Endothelial cell of hepatic sinusoid (primary cell): ENCODE results near the gene FBXO44.

Experiments used
- in situ Hi-C: cut with HindIII; loops from 2 replicates; pipeline ENCODE4 v1.10.0; 2017; ENCODE audit warnings: low sequenced_read_pairs

FBXO44 gene

GRCh38 chr1:11654939-11655808 is 497 bp downstream of the FBXO44 start:
- in situ Hi-C loops, result no loop called here

- in situ Hi-C loops, result no loop called here
These were observed 3.0 kb downstream of the FBXO44 start for GRCh38 chr1:11657654-11658053.

GRCh38 chr1:11658542-11658941 is 3.9 kb downstream of the FBXO44 start:
- in situ Hi-C loops, result no loop called here

- in situ Hi-C loops, result loop anchor here (5.0 to 10.0 kb wide), 2 partner anchors 58 to 135 kb away; no protein-coding TSS in a partner anchor
These were observed 5.1 kb downstream of the FBXO44 start for GRCh38 chr1:11659748-11660147.

- in situ Hi-C loops, result loop anchor here (5.0 to 10.0 kb wide), 2 partner anchors 56 to 134 kb away; no protein-coding TSS in a partner anchor
These were observed 6.4 kb downstream of the FBXO44 start for GRCh38 chr1:11661103-11661502.

GRCh38 chr1:11664336-11665065 is 9.8 kb downstream of the FBXO44 start:
- in situ Hi-C loops, result loop anchor here (5.0 to 10.0 kb wide), 2 partner anchors 53 to 130 kb away; no protein-coding TSS in a partner anchor

- in situ Hi-C loops, result loop anchor here (10.0 kb wide), 1 partner anchor 126 kb away; no protein-coding TSS in a partner anchor
These were observed 13.8 kb downstream of the FBXO44 start for GRCh38 chr1:11668516-11668915.

GRCh38 chr1:11670747-11671146 is 16.1 kb downstream of the FBXO44 start:
- in situ Hi-C loops, result no loop called here

GRCh38 chr1:11671205-11671543 is 16.5 kb downstream of the FBXO44 start:
- in situ Hi-C loops, result no loop called here

GRCh38 chr1:11671544-11672286 is 17.0 kb downstream of the FBXO44 start:
- in situ Hi-C loops, result no loop called here

GRCh38 chr1:11673089-11673769 is 18.6 kb downstream of the FBXO44 start:
- in situ Hi-C loops, result no loop called here

- in situ Hi-C loops, result no loop called here
These were observed 19.8 kb downstream of the FBXO44 start for GRCh38 chr1:11674488-11674887.

GRCh38 chr1:11675325-11675724 is 20.6 kb downstream of the FBXO44 start:
- in situ Hi-C loops, result no loop called here

- in situ Hi-C loops, result no loop called here
These were observed 21.9 kb downstream of the FBXO44 start for GRCh38 chr1:11676386-11677103.

GRCh38 chr1:11678442-11678841 is 23.8 kb downstream of the FBXO44 start:
- in situ Hi-C loops, result no loop called here

- in situ Hi-C loops, result no loop called here
These were observed 25.8 kb downstream of the FBXO44 start for GRCh38 chr1:11680270-11681070.

GRCh38 chr1:11681071-11681771 is 26.5 kb downstream of the FBXO44 start, which contains the start of gene MAD2L2:
MAD2L2 (minus strand) TSS chr1:11681148; CDS start chr1:11680601, 547 bp downstream.
- in situ Hi-C loops, result no loop called here

- in situ Hi-C loops, result no loop called here
These were observed 27.7 kb downstream of the FBXO44 start for GRCh38 chr1:11682287-11682771.
